GM21717 (cell line): Measurements from ENCODE around the gene DPF3.

Experiments used
- ATAC-seq: cut with Tn5 transposase; IDR thresholded peaks from one replicate; pipeline ENCODE4 v1.9.1; 2021; ENCODE audit warnings: mild to moderate bottlenecking, moderate library complexity; ENCODE audit not compliant: unreplicated experiment

DPF3 gene

DNA sequence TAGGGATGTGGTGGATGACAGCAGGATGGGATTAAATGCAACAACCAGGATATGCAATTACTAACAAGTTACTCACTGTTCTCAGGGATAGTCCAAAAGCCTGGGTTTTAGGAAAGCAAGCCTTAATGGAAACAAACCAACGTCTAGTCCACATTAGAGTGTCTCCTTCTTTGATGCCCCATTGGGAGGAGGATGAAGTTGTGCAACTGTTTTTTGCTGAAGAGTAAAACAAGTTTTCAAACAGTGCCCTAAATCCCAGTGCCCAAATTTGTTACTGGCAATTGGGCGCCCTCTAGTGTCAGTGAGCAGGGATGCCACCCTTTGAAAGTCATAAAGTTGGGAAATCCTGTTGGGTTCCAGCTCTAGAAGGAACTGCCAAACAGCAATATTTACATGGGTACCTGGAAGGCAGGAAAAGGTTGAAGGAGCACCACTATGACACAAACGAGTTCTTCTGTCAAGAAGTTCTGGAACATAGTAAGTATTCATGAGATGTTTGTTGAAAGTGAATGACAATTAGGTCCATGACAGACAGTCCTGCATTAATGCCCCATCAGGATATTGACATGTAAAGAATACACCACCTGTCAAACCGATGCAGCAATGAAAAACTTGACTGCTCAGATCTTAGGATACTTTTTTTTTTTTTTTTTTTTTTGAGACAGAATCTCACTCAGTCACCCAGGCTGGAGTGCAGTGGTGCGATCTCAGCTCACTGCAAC lies 11.1 kb upstream of the DPF3 start:
- no peak for ATAC-seq

DNA sequence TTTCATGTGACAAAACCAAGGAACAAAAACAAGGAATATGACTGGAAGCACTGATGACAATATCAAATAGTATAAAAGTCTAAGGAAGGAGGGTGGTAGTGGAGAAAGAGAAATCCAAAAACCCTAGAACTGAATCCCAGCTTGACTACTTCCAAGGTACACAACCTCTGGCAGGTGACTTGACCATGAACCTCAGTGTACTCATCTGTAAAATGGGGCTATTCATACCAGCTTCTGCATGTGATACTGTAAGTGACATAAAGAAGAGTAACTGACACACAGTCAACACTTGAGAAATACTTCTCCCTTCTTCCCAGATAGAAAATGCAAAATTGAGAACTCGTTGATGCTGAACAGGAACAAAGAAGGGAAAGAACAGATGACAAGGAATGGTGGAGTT lies 10.3 kb upstream of the DPF3 start:
- no peak for ATAC-seq

DNA sequence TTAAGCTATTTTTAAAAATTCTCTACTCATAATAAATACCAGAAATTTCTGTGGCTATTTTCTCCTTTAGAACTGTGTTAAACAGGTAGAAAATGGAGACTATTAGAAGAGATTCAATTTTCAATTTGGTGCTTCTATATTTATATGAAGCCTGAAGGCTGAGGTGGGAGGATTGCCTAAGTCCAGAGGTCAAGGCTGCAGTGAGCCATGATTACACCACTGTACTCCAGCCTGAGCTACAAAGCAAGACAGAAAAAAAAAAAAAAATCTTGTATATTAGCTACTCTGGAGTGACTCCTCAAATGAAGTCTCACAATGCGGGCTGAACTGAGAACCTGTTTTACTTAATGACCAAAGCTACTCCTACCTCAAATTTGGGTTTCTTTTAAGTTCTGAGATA lies 9.8 kb upstream of the DPF3 start:
- no peak for ATAC-seq

GRCh38 chr14:72902801-72903530 lies 9.1 kb upstream of the DPF3 start:
- no peak for ATAC-seq

DNA sequence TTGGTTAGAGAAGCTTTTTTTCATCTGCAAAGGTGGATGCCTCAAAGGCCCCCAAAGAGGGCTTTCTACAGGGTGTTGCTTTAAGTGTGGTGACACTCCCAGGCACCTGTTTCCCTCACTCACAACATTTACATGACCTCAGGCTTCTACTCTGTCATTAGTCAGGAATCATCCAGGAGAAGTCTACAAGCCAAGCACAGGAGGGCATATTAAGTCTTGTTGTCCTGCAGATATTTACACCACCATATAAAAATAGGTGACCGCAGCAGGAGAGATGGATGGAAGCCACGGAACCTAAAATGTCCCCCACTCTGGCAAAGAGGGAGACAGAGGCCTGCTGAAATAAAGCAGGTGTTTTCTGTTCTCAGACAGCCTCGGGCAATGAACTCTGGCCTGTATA lies 7.5 kb upstream of the DPF3 start:
- ATAC-seq, result no peak

DNA sequence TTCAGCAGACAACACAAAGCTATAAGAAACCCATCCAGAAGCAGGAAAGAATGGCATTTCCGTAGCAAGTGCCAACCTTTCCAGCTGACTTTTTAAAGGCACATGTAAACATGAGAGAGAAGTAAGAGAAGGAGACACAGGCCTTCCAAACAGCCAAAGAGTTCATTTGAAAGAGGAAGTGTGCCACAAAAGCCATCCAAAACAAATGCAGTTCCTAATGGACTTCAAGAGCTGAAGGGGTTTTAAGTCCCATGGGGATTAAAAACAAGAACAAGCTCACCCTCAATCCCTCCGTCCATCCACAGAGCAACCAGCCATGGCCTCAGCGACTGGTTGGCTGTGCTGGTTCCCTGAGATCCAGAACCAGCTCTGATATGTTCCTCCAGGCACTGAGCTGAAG lies 4.5 kb upstream of the DPF3 start:
- ATAC-seq, result no peak

DNA sequence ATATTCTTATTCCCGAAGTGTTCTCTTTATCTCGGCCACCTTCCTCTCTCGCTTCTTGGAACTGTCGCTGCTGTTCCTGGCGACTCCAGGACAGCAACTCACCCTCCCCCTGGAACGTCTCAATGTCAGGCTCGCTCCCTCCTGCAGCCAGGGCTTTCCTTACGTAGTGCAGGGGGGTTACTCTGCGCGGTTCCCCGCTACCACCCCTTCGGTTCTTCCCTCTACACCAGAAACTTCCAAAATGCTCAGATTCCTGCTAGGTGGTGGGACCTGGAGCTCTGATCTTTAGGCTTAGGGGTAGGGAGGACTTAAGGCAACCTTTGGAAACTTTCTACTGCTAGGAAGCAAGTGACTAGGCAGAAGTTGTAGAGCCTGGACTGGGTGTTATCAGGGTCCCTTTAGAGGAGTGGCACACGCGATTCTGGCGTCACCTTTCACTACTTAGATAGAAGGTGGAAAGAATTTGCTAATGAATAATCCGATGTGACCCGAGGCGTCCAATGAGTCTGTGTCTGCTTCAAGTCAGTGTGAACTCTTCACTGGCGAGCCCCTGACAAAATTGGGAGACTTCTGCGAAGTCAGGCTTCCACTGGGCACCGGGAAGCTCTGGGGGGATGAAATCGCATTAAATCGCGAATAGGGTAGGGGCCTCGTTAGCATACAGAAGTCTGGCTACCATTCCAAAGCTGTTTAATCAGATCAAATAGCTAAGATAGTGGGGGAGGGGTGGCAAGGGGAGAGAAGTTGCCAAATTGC lies 900 bp upstream of the DPF3 start:
- ATAC-seq, result no peak

GRCh38 chr14:72894323-72894622 lies 372 bp upstream of the DPF3 start:
- no peak for ATAC-seq

- no peak for ATAC-seq
Measured at GRCh38 chr14:72892879-72893635, 844 bp downstream of the DPF3 start.

DNA sequence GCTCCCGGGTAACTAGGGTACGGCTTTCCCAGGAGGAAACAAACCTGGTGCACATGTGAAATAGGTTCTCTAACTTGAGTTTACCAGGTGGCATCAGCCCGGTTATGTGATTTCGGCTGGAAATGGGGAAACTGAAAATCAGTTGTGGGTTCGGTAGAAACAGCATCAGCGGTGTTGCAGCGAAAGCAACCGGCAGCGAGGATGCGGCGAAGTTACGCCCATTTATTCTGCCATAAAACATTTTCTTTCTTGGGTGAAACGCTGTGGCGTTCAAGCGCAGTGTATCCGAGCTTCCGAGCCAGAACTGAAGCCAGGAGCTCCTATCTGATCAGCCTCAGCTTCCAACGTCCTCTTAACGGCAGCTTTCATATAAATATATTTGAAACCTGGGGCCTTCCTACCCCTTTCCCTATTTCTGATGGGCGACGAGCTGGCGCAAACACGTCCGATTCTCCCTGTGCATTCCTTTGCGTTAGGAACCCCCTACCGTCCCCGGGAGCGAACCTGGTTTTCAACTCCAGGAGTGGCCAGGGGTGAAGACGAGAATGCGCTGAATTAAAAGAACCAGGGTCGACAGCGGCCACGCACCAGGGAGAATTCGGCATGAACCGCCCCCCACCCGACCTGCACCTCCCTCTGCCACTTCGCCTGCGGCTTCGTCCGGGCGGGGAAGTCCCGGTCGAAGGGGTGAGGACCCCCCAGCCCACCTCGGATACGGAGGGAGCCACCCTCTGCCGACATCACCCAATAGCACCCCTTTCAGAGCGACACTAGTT lies 1.6 kb downstream of the DPF3 start:
- no peak for ATAC-seq

DNA sequence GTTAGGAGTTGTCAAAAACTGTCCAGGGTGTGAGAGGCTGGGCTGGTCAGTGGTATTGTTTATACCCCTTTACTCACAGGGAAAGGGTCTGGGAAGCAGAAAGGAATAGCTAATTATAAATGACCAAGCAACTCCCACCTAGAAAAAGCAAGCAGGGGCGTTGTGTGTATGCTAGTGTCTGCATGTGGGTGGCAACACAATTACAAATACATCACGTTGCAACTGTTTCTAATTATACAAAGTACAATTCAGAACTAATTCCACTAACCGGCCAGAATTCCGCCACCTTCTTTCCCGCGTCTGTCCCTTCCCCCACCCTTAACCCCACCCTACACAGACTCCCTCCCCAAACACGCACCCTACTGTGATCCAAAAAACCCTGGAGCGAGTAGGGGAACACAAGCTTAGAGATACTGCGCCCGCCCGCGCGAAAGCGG lies 2.2 kb downstream of the DPF3 start:
- ATAC-seq, result no peak

DNA sequence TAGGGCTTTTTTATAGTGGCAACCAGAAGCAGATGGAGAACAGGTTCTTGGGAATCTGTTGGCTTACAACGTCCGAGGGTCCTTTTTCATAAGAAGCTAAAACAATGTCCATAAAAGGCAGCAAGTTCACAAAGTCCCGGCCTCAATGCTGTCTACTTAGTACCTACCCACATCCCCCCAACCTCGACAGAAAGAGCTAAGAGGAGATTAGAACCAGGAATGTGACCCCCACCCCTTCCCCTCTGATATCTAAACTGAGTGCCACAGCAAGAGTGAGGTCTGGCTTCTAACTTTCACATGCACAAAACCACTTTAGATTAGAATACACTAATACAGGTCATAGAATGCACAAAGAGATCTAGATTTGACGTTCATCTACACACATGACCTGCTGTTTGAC lies 4.5 kb downstream of the DPF3 start:
- no peak for ATAC-seq

- ATAC-seq, result no peak
Measured at GRCh38 chr14:72888636-72889201, 5.2 kb downstream of the DPF3 start.

DNA sequence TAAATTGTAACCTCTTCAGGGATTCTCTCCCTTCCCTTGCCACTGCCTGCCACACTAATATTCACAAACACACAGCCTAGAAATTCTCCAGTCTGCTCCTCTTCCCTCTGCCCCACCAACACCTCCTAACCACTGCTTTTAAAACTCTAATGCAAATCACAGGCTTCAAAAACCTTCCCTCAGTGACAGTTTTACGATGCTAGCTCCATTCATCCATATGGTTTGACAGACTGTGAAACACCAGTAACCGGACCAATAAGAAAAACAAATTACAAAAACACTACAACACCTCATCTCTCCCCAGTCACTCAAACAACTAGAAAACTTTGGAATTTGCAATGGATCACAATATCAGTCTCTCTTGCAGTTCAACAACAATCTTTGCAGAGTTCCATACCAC lies 5.7 kb downstream of the DPF3 start:
- ATAC-seq, result no peak

- ATAC-seq, result no peak
Measured at GRCh38 chr14:72887514-72887913, 6.4 kb downstream of the DPF3 start.

DNA sequence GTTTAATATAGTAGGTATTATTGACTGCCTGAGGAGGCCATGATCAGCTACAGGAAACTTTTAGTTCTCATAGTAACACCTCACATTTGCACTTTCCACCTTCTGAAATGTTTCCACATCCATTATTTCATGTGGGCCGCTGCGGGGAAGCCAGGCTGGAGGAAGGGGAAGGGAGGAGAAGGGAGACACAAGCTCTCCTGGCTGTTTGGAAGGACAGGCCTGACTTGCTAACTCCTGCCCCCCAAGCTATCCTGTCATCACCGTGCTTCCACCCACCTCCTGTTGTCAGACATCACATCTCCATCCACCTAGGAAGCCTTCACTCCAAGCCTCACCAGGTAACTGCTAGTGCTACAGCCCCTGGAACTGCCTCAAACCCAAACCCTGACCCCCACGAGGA lies 9.5 kb downstream of the DPF3 start:
- ATAC-seq, result no peak

GRCh38 chr14:72883961-72884360 lies 9.9 kb downstream of the DPF3 start:
- ATAC-seq, result no peak

DNA sequence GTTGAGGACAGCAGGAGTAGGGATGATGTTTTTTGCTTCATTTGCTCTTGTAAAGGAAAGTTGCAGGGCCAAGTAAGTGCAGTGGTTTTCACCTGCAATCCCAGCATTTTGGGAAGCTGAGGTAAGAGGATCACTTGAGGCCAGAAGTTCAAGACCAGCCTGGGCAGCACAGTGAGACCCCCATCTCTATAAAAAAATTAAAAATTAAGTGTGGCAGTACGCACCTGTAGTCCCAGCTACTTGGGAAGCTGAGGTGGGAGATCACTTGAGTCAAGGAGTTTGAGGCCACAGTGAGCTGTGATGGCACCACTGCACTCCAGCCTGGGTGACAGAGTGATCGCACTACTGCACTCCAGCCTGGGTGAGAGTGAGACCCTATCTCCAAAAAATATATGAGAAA lies 10.8 kb downstream of the DPF3 start:
- no peak for ATAC-seq

- ATAC-seq, result no peak
Measured at GRCh38 chr14:72882463-72882862, 11.4 kb downstream of the DPF3 start.

DNA sequence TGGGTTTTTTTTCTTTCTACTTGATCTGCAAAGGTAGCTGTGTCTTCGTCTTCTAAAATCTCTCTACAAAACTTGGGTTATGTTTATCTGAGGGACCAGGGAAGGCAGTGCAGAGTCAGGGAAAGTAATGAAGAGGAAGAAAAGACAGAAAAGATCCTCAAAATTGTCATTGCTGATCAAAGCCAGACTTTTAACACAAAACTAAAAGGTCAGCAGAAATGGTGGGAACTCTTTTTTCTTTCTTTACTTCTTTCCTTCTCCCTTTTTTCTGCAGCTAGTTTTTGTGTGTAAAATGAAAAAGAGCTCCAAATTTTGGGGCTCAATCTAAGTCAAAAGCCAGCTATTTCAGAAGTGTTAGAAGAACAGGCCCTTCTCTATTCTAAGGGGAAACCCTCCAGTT lies 11.9 kb downstream of the DPF3 start:
- ATAC-seq, result no peak
